GM23248 (cell line): ENCODE data around the gene ABR.

Source experiments
- EZH2 ChIP-seq: fragments of 200-600 bp; sonication (generic); IDR thresholded peaks from 2 replicates; pipeline ENCODE4 v1.6.1; 2018; ENCODE audit warnings: antibody characterized with exemption, mild to moderate bottlenecking; ENCODE audit not compliant: insufficient read depth, poor library complexity, severe bottlenecking
- EZH2phosphoT487 ChIP-seq: fragments of 200-600 bp; sonication (generic); IDR thresholded peaks from 2 replicates; pipeline ENCODE4 v1.6.1; 2018; ENCODE audit warnings: antibody characterized with exemption, moderate library complexity, mild to moderate bottlenecking, low read depth; ENCODE audit not compliant: insufficient read depth

- TF ChIP-seq EZH2 (no peak), EZH2phosphoT487 (no peak)
These were observed 9.9 kb downstream of the ABR start for GRCh38 chr17:1169929-1170312.
